ENCODE measurements around the gene CCDC6. TPM values are rescaled to one million over a fixed set of nuclear protein-coding genes. Genes with fewer than 3 reads are reported as not detected.
"Not testable (repeated sequence)": the region's sequence is repeated elsewhere in the genome, so short reads cannot be mapped to it uniquely, and the experiment has no call there.

CCDC6 gene
- total RNA-seq (2013): 16.5 TPM
- 10 to 100 TPM in 1 of 3 donors, 1 to 10 TPM in 2; 4.2 to 13.5 (median 6.2) TPM for polyA plus RNA-seq
- polyA minus RNA-seq: 11.2 and 14.8 TPM in 2 replicates
- 13.7 to 86.7 (median 48.0) reads per million in 11 experiments for total RNA-seq

DNA sequence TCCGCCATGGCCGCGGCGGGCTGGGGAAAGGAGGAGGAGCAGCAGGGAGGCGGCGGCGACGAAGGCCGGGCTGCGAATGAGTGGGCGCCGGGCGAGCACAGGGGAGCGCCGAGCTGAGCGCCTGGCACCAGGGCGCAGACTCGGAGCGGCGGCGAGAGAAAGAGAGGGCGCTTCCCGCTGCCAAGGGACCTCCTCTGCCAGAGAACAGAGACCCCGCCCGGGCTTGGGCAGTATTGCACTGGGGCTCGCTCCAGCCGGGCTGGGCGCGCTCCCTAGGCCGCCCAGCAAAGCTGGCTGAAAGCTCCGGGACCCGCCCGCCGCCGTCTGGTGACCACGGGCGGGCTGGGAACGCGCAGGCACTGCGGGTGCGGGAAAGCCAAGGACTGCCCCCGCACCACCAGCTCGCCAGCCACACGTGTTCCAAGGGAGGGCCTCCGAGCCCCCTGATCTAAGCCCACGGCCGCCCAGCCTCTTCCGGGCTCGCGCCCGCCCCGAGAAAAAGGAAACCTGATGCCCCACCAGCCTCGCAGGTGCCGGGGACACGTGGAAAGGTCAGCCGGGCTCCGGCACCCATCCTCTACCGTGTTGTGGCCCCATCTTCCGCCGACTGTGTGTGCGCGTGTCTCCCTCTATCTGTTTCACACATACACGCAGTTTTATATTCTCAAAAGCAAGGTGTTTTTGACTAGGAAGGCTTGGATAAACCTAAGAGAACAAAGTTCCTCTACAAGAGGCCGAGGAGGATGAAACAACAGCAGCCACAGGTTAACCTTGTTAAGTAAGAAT is at the start of gene CCDC6:
TSS of gene CCDC6 (minus strand) at position 140 of the 786 bp plus-strand sequence. CDS start at position 8, 132 bp downstream.
- Histone ChIP-seq H3K9ac (ENCODE audit: insufficient read depth, low read length, poor library complexity, severe bottlenecking) (peak within 1 kb of the TSS; percentile 77), H3K36me3 (replicated peaks in 1 of 2; ENCODE audit: control insufficient read depth in 1 of 2, insufficient read depth in 2 of 2, low read length in 2 of 2) (no peaks in the 10 kb centered on the region), H3K4me2 (replicated peaks; ENCODE audit: extremely low read depth, low read length, poor library complexity, severe bottlenecking) (peak within 1 kb of the TSS; percentile 93), H3K4me3 (replicated peaks in 1 of 3; ENCODE audit: low read depth in 2 of 3, low read length in 3 of 3) (peak within 1 kb of the TSS; percentile 64 to 95 (median 83)), H3K9me3 (replicated peaks in 1 of 2; ENCODE audit: control insufficient read depth in 1 of 2, insufficient read depth in 1 of 2, low read length in 2 of 2) (no peaks in the 10 kb centered on the region), H3K27me3 (ENCODE audit: control insufficient read depth in 2 of 2, insufficient read depth in 2 of 2, low read length in 2 of 2) (no peaks in the 10 kb centered on the region), H2AFZ (ENCODE audit: insufficient read depth, low read depth, low read length, poor library complexity, severe bottlenecking) (peak within 1 kb of the TSS; percentile 97), H3K4me1 (ENCODE audit: control insufficient read depth in 1 of 2, insufficient read depth in 2 of 2, low read length in 2 of 2) (peaks cover 43 to 48% of the 10 kb centered on the region in 2 donors), H4K20me1 (ENCODE audit: insufficient read depth, low read length) (peaks cover 31% of the 10 kb centered on the region), H3K27ac (ENCODE audit: low read depth in 1 of 2, low read length in 2 of 2) (peak within 1 kb of the TSS; percentile 73 to 80), H3K79me2 (ENCODE audit: insufficient read depth, low read length) (peaks cover 46% of the 10 kb centered on the region)
- Mint-ChIP-seq H3K36me3 (no peaks in the 10 kb centered on the region), H3K27me3 (ENCODE audit: low read depth in 3 of 3) (peaks cover 0 to 2% (median 2%) of the 10 kb centered on the region in 3 donors), H3K4me1 (peaks cover 51% of the 10 kb centered on the region), H3K4me3 (peak within 1 kb of the TSS; percentile 95 to 98), H3K27ac (peak within 1 kb of the TSS; percentile 78 to 94 (median 88)), H3K9me3 (no peaks in the 10 kb centered on the region)
- 0% methylated on average over 53 of the region's 64 CpGs for WGBS (ENCODE audit: insufficient coverage)
- TF ChIP-seq, protein P1, sequence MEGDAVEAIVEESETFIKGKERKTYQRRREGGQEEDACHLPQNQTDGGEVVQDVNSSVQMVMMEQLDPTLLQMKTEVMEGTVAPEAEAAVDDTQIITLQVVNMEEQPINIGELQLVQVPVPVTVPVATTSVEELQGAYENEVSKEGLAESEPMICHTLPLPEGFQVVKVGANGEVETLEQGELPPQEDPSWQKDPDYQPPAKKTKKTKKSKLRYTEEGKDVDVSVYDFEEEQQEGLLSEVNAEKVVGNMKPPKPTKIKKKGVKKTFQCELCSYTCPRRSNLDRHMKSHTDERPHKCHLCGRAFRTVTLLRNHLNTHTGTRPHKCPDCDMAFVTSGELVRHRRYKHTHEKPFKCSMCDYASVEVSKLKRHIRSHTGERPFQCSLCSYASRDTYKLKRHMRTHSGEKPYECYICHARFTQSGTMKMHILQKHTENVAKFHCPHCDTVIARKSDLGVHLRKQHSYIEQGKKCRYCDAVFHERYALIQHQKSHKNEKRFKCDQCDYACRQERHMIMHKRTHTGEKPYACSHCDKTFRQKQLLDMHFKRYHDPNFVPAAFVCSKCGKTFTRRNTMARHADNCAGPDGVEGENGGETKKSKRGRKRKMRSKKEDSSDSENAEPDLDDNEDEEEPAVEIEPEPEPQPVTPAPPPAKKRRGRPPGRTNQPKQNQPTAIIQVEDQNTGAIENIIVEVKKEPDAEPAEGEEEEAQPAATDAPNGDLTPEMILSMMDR (IDR thresholded peaks at IDR 0.05): peak; percentile 90
- DNase-seq: peak; percentile 84 to 87 (median 85)
- intact Hi-C loops (cut with micrococcal nuclease): loop anchor here (10.0 kb wide), 3 partner anchors 72 to 1642 kb away; partner anchors contain the start of genes CISD1 (in 1 of the 2) and IPMK (in 1 of the 2)

DNA sequence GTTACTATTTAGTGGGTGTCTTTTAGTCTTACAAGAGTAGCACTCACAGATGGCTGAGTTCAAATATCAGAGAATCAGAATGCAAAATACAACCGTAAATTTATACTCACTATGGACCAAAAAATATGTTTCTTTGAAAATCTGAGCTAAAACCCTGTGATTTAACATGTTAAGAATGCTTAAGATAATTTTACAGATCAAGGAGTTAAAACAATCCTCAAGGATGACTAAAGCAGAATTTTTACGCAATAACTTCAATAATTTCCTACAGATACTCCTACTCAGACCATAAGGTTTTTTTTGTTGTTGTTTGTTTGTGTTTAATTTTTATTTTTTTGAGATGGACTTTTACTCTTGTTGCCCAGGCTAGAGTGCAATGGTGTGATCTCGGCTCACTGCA is 47.9 kb upstream of the CCDC6 start:
- H3K4me2 ChIP-seq (replicated peaks; ENCODE audit: extremely low read depth, low read length, poor library complexity, severe bottlenecking): no peak overlapping the region
- no peak overlapping the region for H3K4me3 ChIP-seq (replicated peaks in 1 of 3; ENCODE audit: low read depth in 2 of 3, low read length in 3 of 3)
- 80% methylated on average over 1 of the region's 3 CpGs for WGBS (ENCODE audit: insufficient coverage)
- H2AFZ ChIP-seq (ENCODE audit: insufficient read depth, low read depth, low read length, poor library complexity, severe bottlenecking): no peak overlapping the region
- no peaks in the 10 kb centered on the region for H3K9me3 ChIP-seq (replicated peaks in 1 of 2; ENCODE audit: control insufficient read depth in 1 of 2, insufficient read depth in 1 of 2, low read length in 2 of 2)
- Mint-ChIP-seq H3K27ac (no peak overlapping the region), H3K36me3 (no peaks in the 10 kb centered on the region), H3K9me3 (no peaks in the 10 kb centered on the region), H3K4me1 (no peaks in the 10 kb centered on the region), H3K27me3 (ENCODE audit: low read depth in 3 of 3) (peaks cover 0 to 4% (median 0%) of the 10 kb centered on the region in 3 donors), H3K4me3 (no peak overlapping the region)
- DNase-seq: no peak
- no peaks in the 10 kb centered on the region for H3K27me3 ChIP-seq (ENCODE audit: control insufficient read depth in 2 of 2, insufficient read depth in 2 of 2, low read length in 2 of 2)
- no peak overlapping the region for H3K27ac ChIP-seq (ENCODE audit: low read depth in 1 of 2, low read length in 2 of 2)
- H3K36me3 ChIP-seq (replicated peaks in 1 of 2; ENCODE audit: control insufficient read depth in 1 of 2, insufficient read depth in 2 of 2, low read length in 2 of 2): no peaks in the 10 kb centered on the region
- H4K20me1 ChIP-seq (ENCODE audit: insufficient read depth, low read length): no peaks in the 10 kb centered on the region
- H3K9ac ChIP-seq (ENCODE audit: insufficient read depth, low read length, poor library complexity, severe bottlenecking): no peak overlapping the region
- intact Hi-C loops (cut with micrococcal nuclease): no loop called here
- no peaks in the 10 kb centered on the region for H3K79me2 ChIP-seq (ENCODE audit: insufficient read depth, low read length)
- no peaks in the 10 kb centered on the region for H3K4me1 ChIP-seq (ENCODE audit: control insufficient read depth in 1 of 2, insufficient read depth in 2 of 2, low read length in 2 of 2)
- TF ChIP-seq, protein P1 (IDR thresholded peaks at IDR 0.05): no peak

DNA sequence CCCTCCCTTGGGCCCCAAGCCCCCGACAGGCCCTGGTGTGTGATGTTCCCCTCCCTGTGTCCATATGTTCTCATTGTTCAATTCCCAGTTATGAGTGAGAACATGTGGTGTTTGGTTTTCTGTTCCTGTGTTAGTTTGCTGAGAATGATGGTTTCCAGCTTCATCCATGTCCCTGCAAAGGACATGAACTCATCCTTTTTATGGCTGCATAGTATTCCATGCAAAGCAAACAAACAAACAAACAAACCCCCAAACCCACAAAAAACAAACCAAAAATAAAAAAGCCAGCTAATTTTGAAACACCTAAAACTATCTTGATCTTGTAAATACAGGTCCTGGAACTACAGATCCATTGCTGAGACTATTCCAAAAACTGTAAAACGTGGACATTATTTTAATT is 47.4 kb upstream of the CCDC6 start:
- H3K27me3 ChIP-seq (ENCODE audit: control insufficient read depth in 2 of 2, insufficient read depth in 2 of 2, low read length in 2 of 2); H3K9me3 Mint-ChIP-seq; H3K9me3 ChIP-seq (replicated peaks in 1 of 2; ENCODE audit: control insufficient read depth in 1 of 2, insufficient read depth in 1 of 2, low read length in 2 of 2); H3K4me3 ChIP-seq (replicated peaks in 1 of 3; ENCODE audit: low read depth in 2 of 3, low read length in 3 of 3); H3K9ac ChIP-seq (ENCODE audit: insufficient read depth, low read length, poor library complexity, severe bottlenecking); H2AFZ ChIP-seq (ENCODE audit: insufficient read depth, low read depth, low read length, poor library complexity, severe bottlenecking); H3K27ac ChIP-seq (ENCODE audit: low read depth in 1 of 2, low read length in 2 of 2); H3K36me3 Mint-ChIP-seq; intact Hi-C loops (cut with micrococcal nuclease); H3K79me2 ChIP-seq (ENCODE audit: insufficient read depth, low read length); H3K4me1 Mint-ChIP-seq; H3K4me1 ChIP-seq (ENCODE audit: control insufficient read depth in 1 of 2, insufficient read depth in 2 of 2, low read length in 2 of 2); H3K4me3 Mint-ChIP-seq; H3K36me3 ChIP-seq (replicated peaks in 1 of 2; ENCODE audit: control insufficient read depth in 1 of 2, insufficient read depth in 2 of 2, low read length in 2 of 2); H4K20me1 ChIP-seq (ENCODE audit: insufficient read depth, low read length); DNase-seq; H3K4me2 ChIP-seq (replicated peaks; ENCODE audit: extremely low read depth, low read length, poor library complexity, severe bottlenecking); H3K27me3 Mint-ChIP-seq (ENCODE audit: low read depth in 3 of 3): not testable (repeated sequence)
- no CpG with 5 or more reads among the region's 2 CpGs for WGBS (ENCODE audit: insufficient coverage)
- H3K27ac Mint-ChIP-seq: peak overlapping the region in 1 of 7 donors; percentile 50
